GM18858 (cell line): ENCODE measurements around the gene XIST.
"Not testable (repeated sequence)": the region's sequence is repeated elsewhere in the genome, so short reads cannot be mapped to it uniquely, and the experiment has no call there.

Experiments
- ATAC-seq: cut with Tn5 transposase; IDR thresholded peaks from one replicate; pipeline ENCODE4 v1.9.1; 2021; ENCODE audit not compliant: unreplicated experiment

Gene XIST

DNA sequence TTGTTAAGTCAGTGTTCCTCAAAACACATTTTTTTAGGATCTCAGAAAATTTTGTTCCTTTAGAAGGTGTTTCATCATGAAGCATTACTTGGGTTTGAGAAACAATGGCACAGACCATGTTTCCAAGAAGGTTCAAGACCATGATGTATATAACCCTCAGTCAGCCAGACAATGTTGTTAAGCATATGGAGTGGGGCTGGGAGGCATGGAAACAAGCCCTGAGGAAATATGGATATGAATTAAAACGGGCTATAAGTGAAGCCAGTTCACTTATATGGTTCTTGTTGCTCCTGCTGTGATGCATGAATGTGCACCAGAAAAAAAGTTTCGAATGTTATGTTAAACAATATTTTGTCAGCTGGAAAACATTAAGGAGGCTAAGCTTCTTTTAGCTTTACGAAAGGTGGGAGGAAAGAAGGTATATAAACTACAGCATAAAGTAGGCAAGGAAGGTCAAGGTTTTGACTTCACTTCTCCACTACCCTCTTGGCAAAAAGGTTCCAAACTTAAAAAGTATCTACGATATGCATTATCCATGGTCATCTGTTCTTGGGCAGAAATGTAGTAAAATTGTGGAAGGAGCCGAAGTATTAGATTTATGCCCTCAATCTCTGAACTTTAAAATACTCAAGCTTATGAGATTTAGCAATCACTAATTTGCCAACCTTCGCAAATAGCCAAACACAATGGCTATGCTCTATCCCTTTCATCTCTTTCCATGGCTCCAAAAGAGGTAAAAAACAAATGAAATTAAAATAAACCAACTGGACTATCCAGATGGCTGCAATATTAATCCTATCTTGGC, 12.2 kb downstream of the XIST start:
- no peak for ATAC-seq

DNA sequence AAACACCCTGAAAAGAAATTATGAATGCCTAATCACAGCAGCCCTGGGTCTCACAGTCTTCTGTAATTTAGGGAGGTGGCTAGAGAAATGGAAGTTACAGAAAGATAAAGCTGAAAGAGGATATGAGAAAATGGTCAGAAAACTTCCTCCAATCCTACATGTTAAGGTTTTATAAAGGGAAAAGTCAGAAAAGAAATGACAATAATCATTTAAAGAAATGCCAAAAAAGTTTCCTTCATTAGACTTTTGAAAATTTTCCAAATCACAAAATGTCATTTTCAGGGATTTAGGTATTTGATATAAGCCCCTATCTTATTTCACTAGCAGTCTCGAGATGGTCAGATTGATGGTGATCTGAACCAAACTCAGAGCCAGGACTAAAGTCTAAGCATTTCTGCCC, 13.4 kb downstream of the XIST start:
- ATAC-seq = no peak

DNA sequence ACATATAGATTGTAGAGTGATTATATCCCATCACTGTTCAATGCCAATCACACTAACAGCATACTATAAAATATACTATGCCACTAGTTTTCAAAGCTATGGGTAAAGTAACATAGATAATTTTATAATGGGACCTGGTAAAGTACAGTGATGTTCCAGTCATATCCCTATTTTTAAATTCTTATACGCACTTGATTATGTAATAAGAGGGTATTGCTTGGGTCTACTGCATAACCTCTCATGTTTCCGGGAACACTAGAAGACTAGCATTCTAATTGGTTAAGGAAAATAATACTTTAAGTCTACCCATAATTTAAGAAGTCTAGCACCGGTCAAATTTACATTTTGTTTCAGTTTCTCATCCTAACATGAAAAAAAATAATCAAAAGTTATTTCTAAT, 14.4 kb downstream of the XIST start:
- no peak for ATAC-seq

- no peak for ATAC-seq
These were observed 15.5 kb downstream of the XIST start for GRCh38 chrX:73836956-73837477.

- no peak for ATAC-seq
These were observed 18.3 kb downstream of the XIST start for GRCh38 chrX:73834219-73834618.

GRCh38 chrX:73832319-73832718, 20.2 kb downstream of the XIST start:
- ATAC-seq = no peak

GRCh38 chrX:73831500-73831899, 21.0 kb downstream of the XIST start:
- no peak for ATAC-seq

GRCh38 chrX:73830489-73831414, 21.8 kb downstream of the XIST start:
- no peak for ATAC-seq

- no peak for ATAC-seq
These were observed 22.5 kb downstream of the XIST start for GRCh38 chrX:73829890-73830466.

DNA sequence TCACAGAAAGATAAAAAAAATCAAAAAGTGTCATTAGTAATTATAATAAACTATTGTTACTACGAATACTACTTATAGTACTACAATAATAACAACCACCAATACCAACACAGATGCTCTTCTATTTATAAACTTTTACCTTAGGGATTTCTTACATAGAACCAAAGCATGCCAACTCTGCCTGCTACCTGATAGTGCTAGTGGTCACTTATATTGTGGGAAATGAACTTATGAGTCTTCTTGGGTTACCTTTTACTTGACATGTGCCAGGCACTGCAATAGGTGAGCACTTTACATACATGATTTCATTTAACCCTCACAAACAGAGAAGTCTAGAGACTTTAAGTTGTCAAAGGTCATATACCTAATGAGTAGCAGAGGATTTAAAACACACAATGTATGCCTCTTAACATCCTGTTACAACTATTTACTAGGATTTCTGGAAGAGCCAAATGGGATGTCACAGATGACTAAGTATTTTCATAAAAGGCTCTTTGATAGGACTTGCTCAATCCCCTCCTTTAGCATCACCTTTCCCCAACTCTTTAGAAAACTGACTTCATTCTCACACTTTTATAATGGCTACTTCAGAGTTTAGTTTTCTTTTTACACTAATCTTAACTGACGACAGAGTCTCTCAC, 24.3 kb downstream of the XIST start:
- no peak for ATAC-seq

DNA sequence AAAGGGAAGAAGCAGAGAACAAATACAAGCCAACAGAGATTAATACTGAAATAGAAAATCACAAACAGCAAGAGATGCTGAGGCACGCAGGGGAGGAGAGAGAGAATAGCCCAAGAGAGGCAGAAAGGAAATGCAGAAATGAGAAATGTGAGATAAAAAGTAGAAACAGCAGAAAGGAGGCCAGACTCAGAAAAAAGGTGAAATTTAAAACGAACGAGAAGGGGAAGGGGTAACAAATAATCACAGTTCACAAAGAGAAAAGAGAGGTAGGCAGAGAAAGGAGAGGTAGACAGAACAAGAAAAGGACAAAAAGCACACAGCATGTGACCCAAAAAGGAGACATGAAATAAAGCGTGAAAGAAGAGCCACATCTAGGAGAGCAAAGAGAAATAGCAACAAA, 25.1 kb downstream of the XIST start:
- ATAC-seq = no peak

DNA sequence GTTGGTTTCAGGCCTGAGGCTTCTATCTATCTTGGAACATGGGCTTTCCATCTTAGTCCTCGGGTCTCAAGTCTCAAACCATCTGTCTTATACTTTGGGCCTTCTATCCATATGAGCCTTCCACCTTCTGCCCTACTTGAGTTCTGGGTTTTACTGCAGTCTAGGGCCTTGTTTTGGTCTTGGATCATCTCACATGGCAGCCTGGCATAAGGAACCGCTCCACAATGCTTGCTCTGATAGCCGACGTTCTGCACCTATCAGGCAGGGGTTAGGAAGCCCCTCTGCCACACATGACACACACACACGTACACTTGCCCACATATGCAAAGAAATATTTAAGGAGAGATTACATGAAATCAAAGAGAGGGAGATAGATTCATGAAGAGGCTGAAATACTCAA, 25.5 kb downstream of the XIST start:
- ATAC-seq = no peak

DNA sequence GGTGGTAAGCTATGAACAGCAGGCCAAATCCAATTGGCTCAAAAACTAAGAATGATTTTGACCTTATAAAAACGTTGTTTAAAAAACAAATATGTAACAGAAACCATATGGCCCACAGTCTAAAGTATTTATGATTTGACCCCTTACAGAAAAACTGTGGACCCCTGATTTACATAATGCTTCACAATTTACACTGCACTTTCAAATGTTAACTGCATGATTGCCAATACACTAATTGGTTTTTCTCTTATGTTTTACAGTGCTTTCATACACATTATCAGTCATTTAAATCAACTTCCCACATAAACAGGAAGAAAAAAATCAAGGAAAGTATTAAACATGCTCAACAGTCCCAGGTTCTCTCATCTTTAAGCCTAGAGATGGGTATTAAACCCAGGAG, 26.9 kb downstream of the XIST start:
- ATAC-seq = no peak

GRCh38 chrX:73823473-73824004, 29.0 kb downstream of the XIST start:
- ATAC-seq = no peak

- ATAC-seq = no peak
These were observed 29.7 kb downstream of the XIST start for GRCh38 chrX:73822775-73823174.

- ATAC-seq = no peak
These were observed 30.5 kb downstream of the XIST start for GRCh38 chrX:73821921-73822559.

GRCh38 chrX:73819864-73820558, 32.5 kb downstream of the XIST start:
- ATAC-seq = not testable (repeated sequence)

GRCh38 chrX:73818200-73819116, 34.1 kb downstream of the XIST start:
- ATAC-seq = no peak
